Progenitor cell of endocrine pancreas (in vitro differentiated cells): Measurements from ENCODE around the gene STOX2. TPM values are rescaled to one million over a fixed set of nuclear protein-coding genes. Genes with fewer than 3 reads are reported as not detected.

Experiments
- DNase-seq: peaks from one replicate; pipeline ENCODE4 v3.0.0; 2021; ENCODE audit warnings: low spot score; ENCODE audit not compliant: unreplicated experiment
- H3K27ac Mint-ChIP-seq: 2 replicates; pipeline ENCODE4 v1.8.0; 2021; ENCODE audit warnings: mild to moderate bottlenecking, moderate library complexity, mixed read lengths
- H3K27me3 Mint-ChIP-seq: 2 replicates; pipeline ENCODE4 v1.8.0; 2021; ENCODE audit warnings: mixed read lengths
- H3K36me3 Mint-ChIP-seq: 2 replicates; pipeline ENCODE4 v1.8.0; 2022; ENCODE audit warnings: mixed read lengths; ENCODE audit not compliant: insufficient read depth
- H3K4me1 Mint-ChIP-seq: 2 replicates; pipeline ENCODE4 v1.8.0; 2021; ENCODE audit warnings: low read depth, mixed read lengths
- H3K4me3 Mint-ChIP-seq: 2 replicates; pipeline ENCODE4 v1.8.0; 2021; ENCODE audit warnings: low read depth, mild to moderate bottlenecking, moderate library complexity, mixed read lengths
- H3K9me3 Mint-ChIP-seq: 2 replicates; pipeline ENCODE4 v1.8.0; 2021; ENCODE audit warnings: low read depth, mixed read lengths
- total RNA-seq: library from RNA; stranded (reverse); gene quantifications from 2 replicates; pipeline ENCODE4 v1.2.1, GENCODE V29; 2021
- TF ChIP-seq, protein P1 (sequence below): fragments of 200-600 bp; sonication (generic); IDR thresholded peaks from one replicate; pipeline ENCODE4 v1.5.0; 2021; ENCODE audit warnings: antibody characterized with exemption, mild to moderate bottlenecking; ENCODE audit not compliant: unreplicated experiment

STOX2 gene
- total RNA-seq, 1 donor from 2014 or later: 21.9 TPM

DNA sequence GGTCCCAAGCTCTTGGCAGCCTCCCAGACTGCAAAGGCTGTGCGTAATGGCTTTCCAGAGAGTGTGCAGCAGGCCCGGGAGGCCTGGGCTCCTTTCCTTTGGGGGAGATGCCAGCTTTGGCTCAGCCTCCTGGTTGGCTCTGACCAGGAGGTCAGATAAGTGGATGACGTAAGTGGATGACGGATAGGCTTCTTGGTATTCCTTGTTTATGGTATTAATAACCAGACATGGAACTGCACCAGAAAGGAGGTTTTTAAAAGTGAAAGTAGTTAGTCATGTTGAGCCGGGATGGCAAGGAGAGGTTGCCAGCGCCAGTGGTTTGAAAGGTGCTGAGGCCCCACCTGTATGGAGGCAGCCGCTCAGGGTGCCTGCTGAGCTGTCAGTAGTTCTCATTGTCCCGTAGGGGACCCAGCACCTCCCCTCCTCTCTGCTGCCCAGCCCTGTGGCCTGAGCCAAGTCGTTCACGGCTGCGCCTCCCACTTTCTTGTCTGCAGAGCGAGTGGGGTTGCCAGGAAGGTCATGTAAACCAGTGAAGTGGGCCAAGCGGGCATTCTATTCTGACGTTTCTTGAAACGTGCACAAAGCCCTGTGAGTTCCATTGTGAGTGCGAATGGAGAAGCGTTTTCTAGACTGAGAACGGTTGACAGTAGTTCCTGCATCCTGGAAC lies 28.7 kb upstream of the STOX2 start:
- H3K9me3 Mint-ChIP-seq: no peaks in the 10 kb centered on the region
- H3K4me3 Mint-ChIP-seq: no peak overlapping the region
- TF ChIP-seq, protein P1, sequence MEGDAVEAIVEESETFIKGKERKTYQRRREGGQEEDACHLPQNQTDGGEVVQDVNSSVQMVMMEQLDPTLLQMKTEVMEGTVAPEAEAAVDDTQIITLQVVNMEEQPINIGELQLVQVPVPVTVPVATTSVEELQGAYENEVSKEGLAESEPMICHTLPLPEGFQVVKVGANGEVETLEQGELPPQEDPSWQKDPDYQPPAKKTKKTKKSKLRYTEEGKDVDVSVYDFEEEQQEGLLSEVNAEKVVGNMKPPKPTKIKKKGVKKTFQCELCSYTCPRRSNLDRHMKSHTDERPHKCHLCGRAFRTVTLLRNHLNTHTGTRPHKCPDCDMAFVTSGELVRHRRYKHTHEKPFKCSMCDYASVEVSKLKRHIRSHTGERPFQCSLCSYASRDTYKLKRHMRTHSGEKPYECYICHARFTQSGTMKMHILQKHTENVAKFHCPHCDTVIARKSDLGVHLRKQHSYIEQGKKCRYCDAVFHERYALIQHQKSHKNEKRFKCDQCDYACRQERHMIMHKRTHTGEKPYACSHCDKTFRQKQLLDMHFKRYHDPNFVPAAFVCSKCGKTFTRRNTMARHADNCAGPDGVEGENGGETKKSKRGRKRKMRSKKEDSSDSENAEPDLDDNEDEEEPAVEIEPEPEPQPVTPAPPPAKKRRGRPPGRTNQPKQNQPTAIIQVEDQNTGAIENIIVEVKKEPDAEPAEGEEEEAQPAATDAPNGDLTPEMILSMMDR: no peak
- DNase-seq: no peak
- H3K36me3 Mint-ChIP-seq: peaks cover 1% of the 10 kb centered on the region
- H3K27ac Mint-ChIP-seq: no peak overlapping the region
- no peaks in the 10 kb centered on the region for H3K27me3 Mint-ChIP-seq
- peaks cover 7% of the 10 kb centered on the region for H3K4me1 Mint-ChIP-seq

DNA sequence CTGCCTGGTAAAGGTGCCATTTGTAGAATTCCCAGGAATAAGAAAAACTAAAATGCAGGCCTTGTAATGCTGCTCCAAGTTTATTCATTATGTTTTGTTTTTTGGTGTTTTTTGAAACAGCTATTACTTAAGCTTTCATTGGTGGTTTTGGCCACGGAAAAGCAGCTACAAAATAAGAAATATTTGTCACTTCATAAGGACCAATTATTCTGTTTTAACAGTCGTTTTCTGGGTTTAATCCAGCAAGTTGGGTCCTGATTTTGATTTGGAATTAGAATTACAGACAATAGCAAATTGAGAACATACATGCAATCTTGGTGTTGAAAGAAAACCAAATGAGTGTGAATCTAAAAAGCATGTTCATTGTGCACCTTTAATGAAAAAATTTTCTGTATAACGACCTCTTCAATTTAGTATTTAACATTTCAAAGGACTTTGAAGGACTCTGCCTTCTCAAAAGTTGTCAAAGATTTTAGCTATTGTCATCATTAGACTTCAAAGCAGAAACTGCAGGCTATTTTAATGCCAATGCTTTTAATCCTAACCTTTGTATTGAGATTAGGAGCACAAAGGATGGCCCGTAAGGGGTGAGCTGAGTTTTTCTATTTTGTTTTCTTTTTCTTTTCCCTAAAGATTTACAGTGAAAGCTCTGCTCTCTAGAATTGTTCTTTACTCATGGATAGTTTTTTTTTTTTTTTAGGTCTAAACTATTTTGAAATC lies 26.7 kb upstream of the STOX2 start:
- Mint-ChIP-seq H3K4me3 (no peak overlapping the region), H3K4me1 (peaks cover 3% of the 10 kb centered on the region), H3K27me3 (no peaks in the 10 kb centered on the region), H3K36me3 (peaks cover 1% of the 10 kb centered on the region), H3K27ac (no peak overlapping the region), H3K9me3 (no peaks in the 10 kb centered on the region)
- DNase-seq: no peak
- TF ChIP-seq, protein P1: no peak

DNA sequence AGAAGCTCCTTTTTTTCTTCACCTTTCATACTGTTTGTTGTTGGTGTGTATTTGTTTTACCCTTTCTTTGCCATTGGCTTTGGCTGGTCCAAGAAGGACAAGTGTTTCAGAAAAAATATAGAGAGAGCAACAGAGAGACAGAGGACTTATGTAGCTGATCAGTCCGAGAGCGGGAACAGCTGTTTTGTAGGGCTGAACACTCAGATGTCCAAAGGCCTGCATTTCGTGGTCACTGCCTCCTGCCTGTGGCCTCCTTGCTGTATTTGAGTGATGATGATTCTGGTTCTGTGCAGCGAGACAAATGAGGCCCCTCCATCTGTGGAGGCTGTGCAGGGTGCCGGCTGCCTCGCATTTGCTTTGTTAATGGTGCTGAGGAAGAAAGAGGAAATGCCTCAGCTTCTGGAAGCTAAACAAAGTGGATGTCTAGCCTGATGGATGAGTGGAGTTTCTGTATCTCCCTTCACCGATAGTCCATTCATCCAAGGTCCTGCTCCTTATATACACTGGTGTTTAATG lies 19.8 kb upstream of the STOX2 start:
- Mint-ChIP-seq H3K4me1 (no peaks in the 10 kb centered on the region), H3K4me3 (no peak overlapping the region), H3K27me3 (no peaks in the 10 kb centered on the region), H3K36me3 (no peaks in the 10 kb centered on the region), H3K27ac (no peak overlapping the region), H3K9me3 (no peaks in the 10 kb centered on the region)
- DNase-seq: no peak
- TF ChIP-seq, protein P1: no peak

DNA sequence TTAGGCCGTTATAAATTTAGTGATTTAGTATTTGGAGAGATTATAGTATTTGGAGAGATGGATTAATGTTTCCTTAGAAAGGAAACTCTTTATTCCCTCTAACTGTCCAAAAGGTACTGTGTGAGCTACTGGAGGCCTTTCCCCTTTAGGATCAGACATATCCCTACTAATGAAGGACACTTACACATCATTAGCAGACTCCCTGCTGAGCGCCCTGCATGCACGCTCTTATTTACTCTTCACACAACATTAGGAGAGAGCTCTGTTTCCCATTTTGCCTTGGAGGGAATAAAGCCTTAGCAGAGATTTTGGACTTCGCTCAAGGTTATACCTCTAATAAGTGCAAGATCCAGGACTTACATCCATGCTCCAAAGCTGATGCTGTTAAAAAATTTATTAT lies 17.8 kb upstream of the STOX2 start:
- no peak overlapping the region for H3K27ac Mint-ChIP-seq
- no peak for DNase-seq

DNA sequence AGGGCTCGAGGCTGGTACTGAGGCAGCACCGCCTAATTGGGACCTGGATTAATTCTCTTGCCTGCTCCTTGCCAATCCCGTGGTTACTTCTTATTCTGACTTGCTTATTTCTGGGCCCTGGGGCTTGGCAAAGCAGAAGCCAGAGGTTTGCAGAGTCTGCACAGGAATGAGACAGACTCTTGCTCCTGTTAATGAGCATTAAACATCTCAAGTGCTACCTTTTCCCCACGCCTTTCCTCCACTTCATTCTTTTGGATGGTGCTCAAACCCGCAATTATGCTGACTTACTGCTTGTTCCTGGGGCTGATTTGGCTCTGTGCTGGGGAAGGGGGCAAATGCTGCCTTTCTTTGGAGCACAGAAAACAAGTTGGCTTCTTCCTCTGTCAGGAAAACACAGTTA lies 16.5 kb upstream of the STOX2 start:
- Mint-ChIP-seq H3K4me1 (no peaks in the 10 kb centered on the region), H3K4me3 (no peak overlapping the region), H3K27me3 (no peaks in the 10 kb centered on the region), H3K27ac (no peak overlapping the region), H3K36me3 (no peaks in the 10 kb centered on the region), H3K9me3 (no peaks in the 10 kb centered on the region)
- no peak for DNase-seq
- TF ChIP-seq, protein P1: no peak

More for the DNA sequence above, 17.8 kb upstream of the STOX2 start:
- Mint-ChIP-seq H3K36me3 (no peaks in the 10 kb centered on the region), H3K27me3 (no peaks in the 10 kb centered on the region), H3K4me1 (no peaks in the 10 kb centered on the region), H3K4me3 (no peak overlapping the region), H3K9me3 (no peaks in the 10 kb centered on the region)
- TF ChIP-seq, protein P1: no peak
